HEK293 (cell line): Measurements from ENCODE around the gene SRMS.

Source experiments
- CTCF ChIA-PET: fragments of 350-600 bp; formaldehyde crosslinking; extraction: SDS; loops from one replicate; lab custom pipeline; 2021; ENCODE audit warnings: antibody characterized with exemption; lab: Yijun Ruan, JAX
- POLR2A ChIA-PET: fragments of 300-600 bp; formaldehyde crosslinking; extraction: SDS; loops from one replicate; lab custom pipeline; 2020; ENCODE audit warnings: antibody characterized with exemption, inconsistent platforms; lab: Yijun Ruan, JAX
- H3K27ac ChIP-seq: fragments of 200-500 bp; sonication (Bioruptor generic); 2 replicates; pipeline ENCODE4 v1.5.1; 2014; ENCODE audit warnings: low read depth, low read length, control low read depth, inconsistent platforms; ENCODE audit errors: extremely low read depth
- H3K36me3 ChIP-seq, 2 experiments: fragments of 200-500 bp in 1 of 2; sonication (Bioruptor generic) in 1 of 2; 1 replicate in 1 of 2; 2 replicates in 1 of 2; pipeline ENCODE4 v1.5.1; 2014 to 2017; ENCODE audit warnings: inconsistent platforms in 2 of 2, low read length in 2 of 2; ENCODE audit not compliant: control insufficient read depth in 2 of 2, insufficient read depth in 1 of 2
- H3K4me1 ChIP-seq: fragments of 200-500 bp; sonication (Bioruptor generic); 2 replicates; pipeline ENCODE4 v1.5.1; 2014; ENCODE audit warnings: mild to moderate bottlenecking, low read length, inconsistent platforms; ENCODE audit not compliant: control insufficient read depth, insufficient read depth
- H3K4me3 ChIP-seq: 2 replicates; pipeline ENCODE4 v1.5.1; 2011; ENCODE audit warnings: low read depth, mild to moderate bottlenecking, control low read depth, low read length, moderate library complexity
- H3K9me3 ChIP-seq: fragments of 200-500 bp; sonication (Bioruptor generic); 2 replicates; pipeline ENCODE4 v1.5.1; 2014; ENCODE audit warnings: low read depth, low read length, inconsistent platforms; ENCODE audit not compliant: control insufficient read depth, insufficient read depth
- BCL11A ChIP-seq: fragments of 450-650 bp; formaldehyde crosslinking; IDR thresholded peaks from 2 replicates; pipeline ENCODE4 v1.5.1; 2016; ENCODE audit warnings: low read depth, missing biosample characterization, missing genetic modification characterization
- SCRT2 ChIP-seq: fragments of 450-650 bp; formaldehyde crosslinking; IDR thresholded peaks from 2 replicates; pipeline ENCODE4 v1.5.1; 2016; ENCODE audit warnings: missing biosample characterization, missing genetic modification characterization
- ZNF112 ChIP-seq: fragments of 450-650 bp; formaldehyde crosslinking; IDR thresholded peaks from 2 replicates; pipeline ENCODE4 v1.5.0; 2017; ENCODE audit warnings: missing biosample characterization, missing genetic modification characterization
- ZNF155 ChIP-seq: fragments of 450-650 bp; formaldehyde crosslinking; IDR thresholded peaks from 2 replicates; pipeline ENCODE4 v1.5.1; 2016; ENCODE audit warnings: missing biosample characterization, missing genetic modification characterization
- ZNF391 ChIP-seq: fragments of 450-650 bp; formaldehyde crosslinking; IDR thresholded peaks from 2 replicates; pipeline ENCODE4 v1.5.1; 2016; ENCODE audit warnings: low read depth, missing biosample characterization, missing genetic modification characterization, borderline replicate concordance
- ZNF423 ChIP-seq: fragments of 450-650 bp; formaldehyde crosslinking; IDR thresholded peaks from 2 replicates; pipeline ENCODE4 v1.5.1; 2016; ENCODE audit warnings: missing biosample characterization, missing genetic modification characterization
- ZNF561 ChIP-seq: fragments of 450-650 bp; IDR thresholded peaks from 2 replicates; pipeline ENCODE4 v1.5.1; 2018; ENCODE audit warnings: missing biosample characterization, missing genetic modification characterization, borderline replicate concordance
- ZNF600 ChIP-seq: fragments of 450-650 bp; formaldehyde crosslinking; IDR thresholded peaks from 2 replicates; pipeline ENCODE4 v1.5.1; 2016; ENCODE audit warnings: missing biosample characterization, missing genetic modification characterization
- ZNF660 ChIP-seq: fragments of 450-650 bp; IDR thresholded peaks from 2 replicates; pipeline ENCODE4 v1.5.1; 2018; ENCODE audit warnings: missing biosample characterization, mild to moderate bottlenecking, missing genetic modification characterization
- ZSCAN23 ChIP-seq: fragments of 450-650 bp; formaldehyde crosslinking; IDR thresholded peaks from 2 replicates; pipeline ENCODE4 v1.5.1; 2016; ENCODE audit warnings: missing biosample characterization, missing genetic modification characterization
- ZSCAN30 ChIP-seq: fragments of 450-650 bp; IDR thresholded peaks from 2 replicates; pipeline ENCODE4 v1.5.1; 2018; ENCODE audit warnings: missing biosample characterization, mild to moderate bottlenecking, missing genetic modification characterization, moderate library complexity
- ZXDB ChIP-seq: fragments of 450-650 bp; formaldehyde crosslinking; IDR thresholded peaks from 2 replicates; pipeline ENCODE4 v1.5.1; 2016; ENCODE audit warnings: missing biosample characterization, missing genetic modification characterization
- TF ChIP-seq, protein P1 (sequence below): fragments of 450-650 bp; IDR thresholded peaks from 2 replicates; pipeline ENCODE4 v1.5.1; 2018; ENCODE audit warnings: missing biosample characterization, missing genetic modification characterization
- TF ChIP-seq, protein P2 (sequence below): fragments of 450-650 bp; formaldehyde crosslinking; optimal IDR thresholded peaks from 2 replicates; pipeline ENCODE3; 2016; ENCODE audit warnings: missing biosample characterization, mild to moderate bottlenecking, missing genetic modification characterization
- TF ChIP-seq, protein P3 (sequence below): fragments of 450-650 bp; formaldehyde crosslinking; conservative IDR thresholded peaks from 2 replicates; pipeline ENCODE4 v1.5.1; 2016; ENCODE audit warnings: low read depth, missing biosample characterization, missing genetic modification characterization

The SRMS gene

DNA sequence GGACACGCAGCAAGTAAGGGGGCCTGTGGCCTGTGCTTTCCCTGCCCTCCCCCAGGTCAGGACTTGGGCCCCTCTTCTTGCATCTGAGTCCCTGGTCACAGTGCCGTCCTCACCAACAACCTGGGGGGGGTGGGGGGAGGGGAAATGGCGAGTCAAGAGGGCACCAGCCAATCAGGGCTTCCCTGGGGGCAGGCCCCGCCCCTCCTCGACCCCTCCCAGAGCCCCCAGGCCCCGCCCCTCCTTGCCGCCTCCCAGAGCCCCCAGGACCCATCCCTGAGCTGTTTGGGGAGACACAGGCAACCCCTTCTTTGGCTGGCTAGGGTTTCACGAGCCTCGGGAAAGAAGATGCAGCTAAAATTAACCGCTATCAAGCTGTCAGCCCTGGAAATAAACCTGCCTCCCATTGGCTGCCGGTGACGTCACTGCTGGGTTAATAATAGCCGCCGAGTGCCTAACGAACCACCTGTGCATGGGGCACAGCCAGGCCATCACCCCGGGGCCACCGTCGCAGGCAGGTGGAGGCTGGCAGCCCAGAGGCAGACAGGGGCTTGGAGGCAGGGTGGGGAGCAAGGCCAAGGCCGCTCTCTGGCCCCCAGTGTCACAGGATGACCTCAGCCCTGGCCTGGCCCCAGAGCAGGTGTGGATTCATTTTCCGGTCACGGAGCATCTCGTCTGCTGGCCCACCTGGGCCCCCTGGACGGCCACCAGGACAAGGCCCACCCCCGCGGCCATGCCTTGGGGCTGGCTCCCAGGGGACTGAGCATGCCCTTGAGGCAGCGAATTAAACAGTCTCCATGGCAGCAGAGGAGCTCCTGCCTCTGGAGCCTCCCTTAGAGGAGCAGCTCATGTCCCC, 45.5 kb downstream of the SRMS start (continued):
- no peak; the same call in 1 of the 2 replicates for TF ChIP-seq ZNF391
- TF ChIP-seq ZNF155 (tag by site-specific recombination), result no peak
- TF ChIP-seq, protein P1, sequence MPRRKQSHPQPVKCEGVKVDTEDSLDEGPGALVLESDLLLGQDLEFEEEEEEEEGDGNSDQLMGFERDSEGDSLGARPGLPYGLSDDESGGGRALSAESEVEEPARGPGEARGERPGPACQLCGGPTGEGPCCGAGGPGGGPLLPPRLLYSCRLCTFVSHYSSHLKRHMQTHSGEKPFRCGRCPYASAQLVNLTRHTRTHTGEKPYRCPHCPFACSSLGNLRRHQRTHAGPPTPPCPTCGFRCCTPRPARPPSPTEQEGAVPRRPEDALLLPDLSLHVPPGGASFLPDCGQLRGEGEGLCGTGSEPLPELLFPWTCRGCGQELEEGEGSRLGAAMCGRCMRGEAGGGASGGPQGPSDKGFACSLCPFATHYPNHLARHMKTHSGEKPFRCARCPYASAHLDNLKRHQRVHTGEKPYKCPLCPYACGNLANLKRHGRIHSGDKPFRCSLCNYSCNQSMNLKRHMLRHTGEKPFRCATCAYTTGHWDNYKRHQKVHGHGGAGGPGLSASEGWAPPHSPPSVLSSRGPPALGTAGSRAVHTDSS (tag by site-specific recombination), result no peak
- TF ChIP-seq ZXDB (tag by site-specific recombination), result no peak
- no peak for TF ChIP-seq ZNF660 (tag by site-specific recombination)
- TF ChIP-seq ZNF423, result peak; percentile 41; the same call in 1 of the 2 replicates

DNA sequence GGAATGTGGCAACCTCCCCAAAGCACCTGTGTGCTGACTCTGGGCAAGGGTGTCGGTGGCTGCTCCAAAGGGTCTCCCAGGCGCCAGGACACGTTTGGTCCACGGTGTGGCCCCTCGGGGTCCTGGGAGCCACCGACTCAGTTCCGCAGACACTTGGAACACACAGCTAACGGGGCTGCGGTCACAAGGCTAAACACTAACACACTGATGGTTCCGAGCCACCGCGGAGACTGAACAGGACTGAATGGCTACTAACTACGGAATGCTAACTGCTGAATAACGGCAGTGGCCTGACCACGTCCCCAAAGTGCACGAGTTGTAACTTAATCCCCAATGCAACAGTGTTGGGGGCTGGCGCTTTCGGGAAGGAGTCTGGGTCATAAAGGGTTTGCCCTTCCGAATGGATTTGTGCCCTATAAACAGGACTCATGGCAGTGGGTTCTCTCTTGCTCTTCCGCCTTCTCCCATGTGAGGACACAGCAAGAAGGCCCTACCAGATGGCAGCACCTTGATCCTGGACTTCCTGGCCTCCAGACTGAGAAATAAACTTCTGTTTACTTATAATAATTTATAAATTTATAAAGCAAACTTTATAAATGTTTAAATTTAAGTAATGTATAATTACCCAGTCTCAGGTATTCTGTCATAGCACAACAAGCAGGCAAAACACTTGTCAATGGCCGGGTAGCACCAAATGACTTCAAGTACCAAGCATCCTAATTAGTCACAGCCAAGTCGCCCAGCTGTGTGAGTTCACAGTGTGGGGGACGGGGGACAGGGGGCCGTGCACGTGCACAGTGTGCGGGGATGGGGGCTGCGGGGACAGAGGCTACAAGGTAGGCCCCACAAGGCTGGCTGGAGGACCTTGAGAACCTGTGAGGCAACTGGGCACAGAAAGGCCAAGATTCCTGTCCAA, 46.4 kb downstream of the SRMS start:
- TF ChIP-seq SCRT2 (tag by site-specific recombination) (0 out of 2 replicates have a peak, but pooled peaks have one; percentile 20), ZNF600 (peak; percentile 48; the same call in 1 of the 2 replicates), ZNF561 (tag by site-specific recombination) (no peak)
- TF ChIP-seq, protein P2, sequence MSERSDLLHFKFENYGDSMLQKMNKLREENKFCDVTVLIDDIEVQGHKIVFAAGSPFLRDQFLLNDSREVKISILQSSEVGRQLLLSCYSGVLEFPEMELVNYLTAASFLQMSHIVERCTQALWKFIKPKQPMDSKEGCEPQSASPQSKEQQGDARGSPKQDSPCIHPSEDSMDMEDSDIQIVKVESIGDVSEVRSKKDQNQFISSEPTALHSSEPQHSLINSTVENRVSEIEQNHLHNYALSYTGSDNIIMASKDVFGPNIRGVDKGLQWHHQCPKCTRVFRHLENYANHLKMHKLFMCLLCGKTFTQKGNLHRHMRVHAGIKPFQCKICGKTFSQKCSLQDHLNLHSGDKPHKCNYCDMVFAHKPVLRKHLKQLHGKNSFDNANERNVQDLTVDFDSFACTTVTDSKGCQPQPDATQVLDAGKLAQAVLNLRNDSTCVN (tag by site-specific recombination), result peak; percentile 31
- ChIA-PET CTCF (interaction anchor here (0.6 kb wide), 1 partner anchor 321 kb away, joined by 3 read pairs; no protein-coding TSS in a partner anchor), POLR2A (interaction anchor here (0.6 kb wide), 1 partner anchor 17 kb away, joined by 3 read pairs; no protein-coding TSS in a partner anchor)
- no peaks in the 10 kb centered on the region for H3K4me1 ChIP-seq
- H3K4me3 ChIP-seq, result no peak overlapping the region
- no peak overlapping the region for H3K27ac ChIP-seq
- H3K36me3 ChIP-seq, result peaks cover 0 to 10% of the 10 kb centered on the region in 2 experiments; a peak in 1 of 3 replicates
- no peaks in the 10 kb centered on the region for H3K9me3 ChIP-seq

GRCh38 chr20:63500151-63500901, 47.2 kb downstream of the SRMS start:
- Histone ChIP-seq H3K36me3 (peaks cover 0 to 18% of the 10 kb centered on the region in 2 experiments; a peak in 1 of 3 replicates), H3K27ac (no peak overlapping the region), H3K9me3 (no peaks in the 10 kb centered on the region), H3K4me1 (no peaks in the 10 kb centered on the region), H3K4me3 (no peak overlapping the region)
- ChIA-PET CTCF (no interaction called here), POLR2A (interaction anchor here (0.6 kb wide), 1 partner anchor 18 kb away, joined by 3 read pairs; no protein-coding TSS in a partner anchor)
- no peak for TF ChIP-seq ZSCAN23
- no peak for TF ChIP-seq BCL11A (tag by site-specific recombination)
- TF ChIP-seq, protein P3, sequence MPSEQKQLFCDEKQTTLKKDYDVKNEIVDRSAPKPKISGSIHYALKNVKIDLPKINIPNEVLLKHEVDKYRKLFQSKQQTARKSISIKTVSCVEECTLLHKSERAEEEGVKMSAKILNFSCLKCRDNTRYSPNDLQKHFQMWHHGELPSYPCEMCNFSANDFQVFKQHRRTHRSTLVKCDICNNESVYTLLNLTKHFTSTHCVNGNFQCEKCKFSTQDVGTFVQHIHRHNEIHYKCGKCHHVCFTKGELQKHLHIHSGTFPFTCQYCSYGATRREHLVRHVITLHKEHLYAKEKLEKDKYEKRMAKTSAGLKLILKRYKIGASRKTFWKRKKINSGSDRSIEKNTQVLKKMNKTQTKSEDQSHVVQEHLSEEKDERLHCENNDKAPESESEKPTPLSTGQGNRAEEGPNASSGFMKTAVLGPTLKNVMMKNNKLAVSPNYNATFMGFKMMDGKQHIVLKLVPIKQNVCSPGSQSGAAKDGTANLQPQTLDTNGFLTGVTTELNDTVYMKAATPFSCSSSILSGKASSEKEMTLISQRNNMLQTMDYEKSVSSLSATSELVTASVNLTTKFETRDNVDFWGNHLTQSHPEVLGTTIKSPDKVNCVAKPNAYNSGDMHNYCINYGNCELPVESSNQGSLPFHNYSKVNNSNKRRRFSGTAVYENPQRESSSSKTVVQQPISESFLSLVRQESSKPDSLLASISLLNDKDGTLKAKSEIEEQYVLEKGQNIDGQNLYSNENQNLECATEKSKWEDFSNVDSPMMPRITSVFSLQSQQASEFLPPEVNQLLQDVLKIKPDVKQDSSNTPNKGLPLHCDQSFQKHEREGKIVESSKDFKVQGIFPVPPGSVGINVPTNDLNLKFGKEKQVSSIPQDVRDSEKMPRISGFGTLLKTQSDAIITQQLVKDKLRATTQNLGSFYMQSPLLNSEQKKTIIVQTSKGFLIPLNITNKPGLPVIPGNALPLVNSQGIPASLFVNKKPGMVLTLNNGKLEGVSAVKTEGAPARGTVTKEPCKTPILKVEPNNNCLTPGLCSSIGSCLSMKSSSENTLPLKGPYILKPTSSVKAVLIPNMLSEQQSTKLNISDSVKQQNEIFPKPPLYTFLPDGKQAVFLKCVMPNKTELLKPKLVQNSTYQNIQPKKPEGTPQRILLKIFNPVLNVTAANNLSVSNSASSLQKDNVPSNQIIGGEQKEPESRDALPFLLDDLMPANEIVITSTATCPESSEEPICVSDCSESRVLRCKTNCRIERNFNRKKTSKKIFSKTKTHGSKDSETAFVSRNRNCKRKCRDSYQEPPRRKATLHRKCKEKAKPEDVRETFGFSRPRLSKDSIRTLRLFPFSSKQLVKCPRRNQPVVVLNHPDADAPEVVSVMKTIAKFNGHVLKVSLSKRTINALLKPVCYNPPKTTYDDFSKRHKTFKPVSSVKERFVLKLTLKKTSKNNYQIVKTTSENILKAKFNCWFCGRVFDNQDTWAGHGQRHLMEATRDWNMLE (tag by site-specific recombination), result no peak
- no peak for TF ChIP-seq ZNF112 (tag by site-specific recombination)
- no peak for TF ChIP-seq SCRT2 (tag by site-specific recombination)
- no peak for TF ChIP-seq ZSCAN30 (tag by site-specific recombination)
